ACC112 (cell line): ENCODE data around the gene MRPL34.

Source experiments
- H2AFZ ChIP-seq: fragments of 200-600 bp; sonication (generic); one replicate; pipeline ENCODE4 v1.6.0; 2017; ENCODE audit warnings: antibody characterized with exemption, low read length; ENCODE audit not compliant: unreplicated experiment
- H3K27ac ChIP-seq: fragments of 200-600 bp; sonication (generic); 2 replicates; pipeline ENCODE4 v1.5.1; 2014; ENCODE audit warnings: low read depth, mild to moderate bottlenecking, antibody characterized with exemption, low read length, moderate library complexity
- H3K27me3 ChIP-seq: fragments of 200-600 bp; sonication (generic); 2 replicates; pipeline ENCODE4 v1.6.1; 2014; ENCODE audit warnings: mild to moderate bottlenecking, antibody characterized with exemption, low read length, moderate library complexity, mixed read lengths; ENCODE audit not compliant: insufficient read depth
- H3K36me3 ChIP-seq: fragments of 200-600 bp; sonication (generic); 2 replicates; pipeline ENCODE4 v1.6.1; 2016; ENCODE audit warnings: mild to moderate bottlenecking, antibody characterized with exemption, low read length, moderate library complexity, mixed read lengths; ENCODE audit not compliant: insufficient read depth
- H3K4me1 ChIP-seq: fragments of 200-600 bp; sonication (generic); one replicate; pipeline ENCODE4 v1.6.1; 2016; ENCODE audit warnings: low read length, mixed read lengths; ENCODE audit not compliant: insufficient read depth, unreplicated experiment, control insufficient read depth
- H3K4me3 ChIP-seq: fragments of 200-600 bp; sonication (generic); 2 replicates; pipeline ENCODE4 v1.5.1; 2014; ENCODE audit warnings: mild to moderate bottlenecking, low read depth, low read length
- H3K79me2 ChIP-seq: fragments of 200-600 bp; sonication (generic); one replicate; pipeline ENCODE4 v1.6.0; 2016; ENCODE audit warnings: low read length; ENCODE audit not compliant: control insufficient read depth, unreplicated experiment, insufficient read depth

Gene MRPL34

GRCh38 chr19:17348700-17349099 lies 43.0 kb downstream of the MRPL34 start:
- no peaks in the 10 kb centered on the region for H3K36me3 ChIP-seq
- peak overlapping the region; percentile 58 for H3K4me3 ChIP-seq
- H3K4me1 ChIP-seq = peaks cover 12% of the 10 kb centered on the region
- H3K27me3 ChIP-seq = no peaks in the 10 kb centered on the region
- H3K79me2 ChIP-seq = no peaks in the 10 kb centered on the region
- H3K27ac ChIP-seq = peak overlapping the region; percentile 47; the same call in 1 of the 2 replicates
- H2AFZ ChIP-seq = no peak overlapping the region

DNA sequence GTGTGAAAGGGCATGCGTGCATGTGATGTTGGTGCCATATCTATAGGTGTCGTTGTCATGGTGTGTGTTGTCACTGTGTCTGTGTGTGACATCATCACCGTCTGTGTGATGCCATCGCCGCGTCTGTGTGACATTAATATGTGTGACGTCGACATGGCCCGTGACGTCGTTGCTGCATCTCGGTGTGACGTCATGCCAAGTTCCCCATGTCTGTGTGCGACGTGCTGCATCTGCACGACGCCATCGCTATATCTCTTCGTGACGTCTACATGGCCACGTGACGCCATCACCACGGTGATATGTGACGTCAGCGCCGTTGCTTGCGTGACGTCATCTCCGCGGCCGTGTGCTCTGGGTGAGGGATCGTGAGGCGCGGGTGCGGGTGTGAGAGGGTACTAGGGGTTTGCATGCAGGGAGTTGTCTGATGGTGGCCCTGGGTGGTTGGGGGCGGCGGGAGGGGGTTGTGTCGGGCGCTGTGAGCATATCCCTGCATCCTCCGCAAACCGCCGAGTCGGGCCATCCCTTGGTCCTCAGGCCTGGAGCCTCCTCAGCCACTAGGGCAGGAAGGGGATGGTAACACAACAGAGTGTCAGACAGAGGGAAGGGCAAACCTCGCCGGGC lies 46.3 kb downstream of the MRPL34 start:
- H3K4me3 ChIP-seq = no peak overlapping the region
- no peak overlapping the region for H2AFZ ChIP-seq
- no peaks in the 10 kb centered on the region for H3K79me2 ChIP-seq
- no peaks in the 10 kb centered on the region for H3K27me3 ChIP-seq
- H3K27ac ChIP-seq = no peak overlapping the region
- no peaks in the 10 kb centered on the region for H3K36me3 ChIP-seq
- H3K4me1 ChIP-seq = peaks cover 11% of the 10 kb centered on the region

DNA sequence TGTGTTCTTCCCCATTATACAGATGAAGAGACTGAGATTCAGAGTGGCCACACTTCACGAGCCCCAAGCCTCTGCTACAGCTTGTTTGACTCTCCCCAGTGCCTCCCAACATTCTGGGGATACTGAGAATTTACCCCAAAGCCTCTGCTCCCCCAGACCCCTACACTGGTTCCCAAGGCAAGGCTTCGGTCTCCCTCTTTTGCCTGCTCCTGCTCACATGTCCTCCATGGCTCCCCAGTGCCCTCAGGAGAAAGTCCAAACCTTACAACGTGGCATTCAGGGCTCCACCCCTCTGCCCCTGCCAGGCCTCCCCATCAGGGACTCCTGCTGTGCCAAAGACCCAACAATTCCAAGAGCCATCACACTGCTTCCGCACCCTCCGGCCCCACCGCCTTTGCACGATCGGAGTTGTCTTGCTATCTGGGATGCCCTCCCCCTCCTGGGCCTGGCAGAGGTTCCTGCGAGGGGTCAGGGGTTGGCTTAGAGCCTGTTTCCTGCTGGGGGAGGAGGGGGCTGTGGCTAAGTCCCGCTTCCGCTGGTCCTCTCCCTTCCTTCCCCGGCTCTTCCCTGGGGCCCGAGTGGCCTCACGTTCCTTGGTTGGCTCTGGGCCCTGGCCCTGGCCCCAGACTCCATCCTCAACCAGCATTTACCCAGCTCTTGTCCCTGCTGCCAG lies 47.1 kb downstream of the MRPL34 start:
- H2AFZ ChIP-seq = no peak overlapping the region

GRCh38 chr19:17353386-17353785 lies 47.7 kb downstream of the MRPL34 start:
- no peak overlapping the region for H3K4me3 ChIP-seq
- no peaks in the 10 kb centered on the region for H3K79me2 ChIP-seq
- H3K27ac ChIP-seq = no peak overlapping the region
- no peaks in the 10 kb centered on the region for H3K36me3 ChIP-seq
- H2AFZ ChIP-seq = no peak overlapping the region
- H3K27me3 ChIP-seq = no peaks in the 10 kb centered on the region
- H3K4me1 ChIP-seq = peaks cover 4% of the 10 kb centered on the region

More for the DNA sequence above, 47.1 kb downstream of the MRPL34 start:
- no peaks in the 10 kb centered on the region for H3K36me3 ChIP-seq
- no peak overlapping the region for H3K4me3 ChIP-seq
- H3K4me1 ChIP-seq = peaks cover 4% of the 10 kb centered on the region
- H3K79me2 ChIP-seq = no peaks in the 10 kb centered on the region
- H3K27ac ChIP-seq = no peak overlapping the region
- no peaks in the 10 kb centered on the region for H3K27me3 ChIP-seq
